Measurements from ENCODE around the gene CUX1.

CUX1 gene

GRCh38 chr7:101976411-101976810 lies 159.0 kb downstream of the CUX1 start:
- H3K4me3 ChIP-seq (ENCODE audit: low read depth, low read length): no peak overlapping the region
- no peak for TF ChIP-seq CTCF (IDR thresholded peaks at IDR 0.05; ENCODE audit: insufficient read depth, low read length, missing control alignments)
- ChIA-PET POLR2A (no interaction called here), CTCF (interaction anchor here (1.7 to 1.9 kb wide), 2 partner anchors 9 to 260 kb away, joined by 3 to 4 read pairs; no protein-coding TSS in a partner anchor)
- no peak for DNase-seq (ENCODE audit: low read depth, low spot score)

- H3K4me3 ChIP-seq (ENCODE audit: low read depth, low read length): no peak overlapping the region
- ChIA-PET POLR2A (no interaction called here), CTCF (interaction anchor here (0.8 to 1.7 kb wide), 2 partner anchors 32 to 259 kb away, joined by 3 read pairs; no protein-coding TSS in a partner anchor)
- DNase-seq (ENCODE audit: low read depth, low spot score): no peak
- TF ChIP-seq CTCF (IDR thresholded peaks at IDR 0.05; ENCODE audit: insufficient read depth, low read length, missing control alignments): no peak
These were observed 159.8 kb downstream of the CUX1 start for GRCh38 chr7:101977249-101977648.

- DNase-seq (ENCODE audit: low read depth, low spot score): no peak
- no peak overlapping the region for H3K4me3 ChIP-seq (ENCODE audit: low read depth, low read length)
- TF ChIP-seq CTCF (IDR thresholded peaks at IDR 0.05; ENCODE audit: insufficient read depth, low read length, missing control alignments): no peak
- ChIA-PET POLR2A (no interaction called here), CTCF (no interaction called here)
These were observed 161.3 kb downstream of the CUX1 start for GRCh38 chr7:101978683-101979082.

GRCh38 chr7:101983147-101983811 lies 165.9 kb downstream of the CUX1 start:
- ChIA-PET CTCF (no interaction called here), POLR2A (no interaction called here)
- no peak for DNase-seq (ENCODE audit: low read depth, low spot score)
- TF ChIP-seq CTCF (IDR thresholded peaks at IDR 0.05; ENCODE audit: insufficient read depth, low read length, missing control alignments): no peak
- H3K4me3 ChIP-seq (ENCODE audit: low read depth, low read length): no peak overlapping the region

GRCh38 chr7:101984133-101984879 lies 166.9 kb downstream of the CUX1 start:
- no peak for TF ChIP-seq CTCF (IDR thresholded peaks at IDR 0.05; ENCODE audit: insufficient read depth, low read length, missing control alignments)
- no peak overlapping the region for H3K4me3 ChIP-seq (ENCODE audit: low read depth, low read length)
- CTCF ChIA-PET: interaction anchor here (0.8 kb wide), 1 partner anchor 241 kb away, joined by 3 read pairs; no protein-coding TSS in a partner anchor
- POLR2A ChIA-PET: no interaction called here
- no peak for DNase-seq (ENCODE audit: low read depth, low spot score)
